Right lobe of liver (tissue), 6 donors: ENCODE data around the gene FGR. TPM values are rescaled to one million over a fixed set of nuclear protein-coding genes. Genes with fewer than 3 reads are reported as not detected.

Experiments
- ATAC-seq, 4 donors: fragments of 200-7000 bp; cut with Tn5 transposase; one replicate each; pipeline ENCODE4 v1.9.1; 2020; ENCODE audit warnings: mild to moderate bottlenecking in 4 of 4, moderate library complexity in 4 of 4
- DNase-seq, 3 donors: peaks; one replicate each; pipeline ENCODE4 v3.0.0-alpha.2; 2020
- H3K27ac ChIP-seq, 3 donors: fragments of 200-600 bp; one replicate each; pipeline ENCODE4 v1.8.0; 2022
- H3K27me3 ChIP-seq, 2 donors: fragments of 200-600 bp; one replicate each; pipeline ENCODE4 v1.8.0; 2022
- H3K36me3 ChIP-seq, 4 donors: fragments of 200-600 bp; sonication (generic) in 1 of 4; one replicate each; pipeline versions ENCODE4 v1.5.1 to v1.8.0; 2017 to 2022; ENCODE audit warnings: control low read depth in 1 of 4
- H3K4me1 ChIP-seq, 4 donors: fragments of 200-600 bp; sonication (generic) in 1 of 4; one replicate each; pipeline versions ENCODE4 v1.5.1 to v1.8.0; 2017 to 2022; ENCODE audit warnings: control low read depth in 1 of 4
- H3K4me3 ChIP-seq, 3 donors: fragments of 200-600 bp; one replicate each; pipeline ENCODE4 v1.8.0; 2022
- H3K9me3 ChIP-seq, 4 donors: fragments of 200-600 bp; sonication (generic) in 1 of 4; one replicate each; pipeline versions ENCODE4 v1.5.1 to v1.8.0; 2017 to 2022; ENCODE audit warnings: control low read depth in 1 of 4
- POLR2A ChIP-seq: fragments of 450-650 bp; IDR thresholded peaks from one replicate; pipeline ENCODE4 v1.6.1; 2017; ENCODE audit warnings: antibody characterized with exemption, mild to moderate bottlenecking
- WGBS: methylation state at CpG from one replicate; pipeline ENCODE4 v1.1.6; 2018; ENCODE audit warnings: low coverage, low lambda C conversion rate; ENCODE audit not compliant: insufficient coverage; ENCODE audit errors: missing lambda C conversion rate; 5-methylcytosine and 5-hydroxymethylcytosine counted together
- intact Hi-C, 2 donors: fragments of 100-400 bp; cut with DNase I; formaldehyde crosslinking; loops; one replicate each; pipeline versions ENCODE4 v1.11.2 to v1.14.1; 2022
- total RNA-seq, 6 experiments: library from RNA; depleted of rRNA in 2 of 6; stranded (reverse); fragments of >200 nt in 2 of 6; fragmentation: NEBNext Ultra II Directional in 3 of 6; extraction: Animal tissue kit (Norgen Biotek cat#: 25700) in 3 of 6; gene quantifications; one replicate each; pipeline versions ENCODE4 v1.1.0 to v1.2.4, GENCODE V29; 2016 to 2023
- TF ChIP-seq, protein P1 (sequence below), 4 donors: fragments of 200-600 bp in 3 of 4; fragments of 450-650 bp in 1 of 4; IDR thresholded peaks; one replicate each; pipeline versions ENCODE4 v1.5.1 to v1.8.0; 2016 to 2022; ENCODE audit warnings: antibody characterized with exemption in 4 of 4, mild to moderate bottlenecking in 2 of 4
- donor health status: DM: no; HTN: yes; CAD: no.
- donor health status: DM: no; HTN: no; CAD: no.
- donor health status: DM: no; HTN: no; CAD: no.
- donor health status: DM: no; HTN: yes; CAD: no.
- donor health status: DM: no; HTN: yes; CAD: no.

Gene FGR
- total RNA-seq, 6 experiments from 2014 or later = 2.5 to 10.0 (median 6.3) TPM

DNA sequence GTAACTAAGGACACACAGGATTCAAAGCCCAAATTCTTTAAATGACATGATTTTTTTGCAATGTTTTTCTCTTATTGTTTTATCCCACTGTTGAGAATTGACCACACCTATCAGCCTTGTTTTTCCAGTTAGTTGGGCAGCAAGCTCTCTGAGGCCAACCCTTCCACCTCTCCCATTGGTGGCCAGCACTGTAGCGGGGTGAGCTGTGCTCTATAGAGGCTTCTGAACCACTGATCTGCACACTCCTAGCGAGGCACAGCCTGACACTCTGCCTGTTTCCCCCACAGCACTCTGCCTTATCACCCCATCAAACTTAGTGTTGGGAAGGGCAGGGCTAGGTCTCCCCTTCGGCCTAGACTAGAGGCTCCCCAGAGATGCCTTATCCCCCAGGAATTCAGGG, 50.5 kb downstream of the FGR start:
- peaks cover 0 to 11% (median 4%) of the 10 kb centered on the region in 4 donors for H3K4me1 ChIP-seq
- TF ChIP-seq, protein P1, sequence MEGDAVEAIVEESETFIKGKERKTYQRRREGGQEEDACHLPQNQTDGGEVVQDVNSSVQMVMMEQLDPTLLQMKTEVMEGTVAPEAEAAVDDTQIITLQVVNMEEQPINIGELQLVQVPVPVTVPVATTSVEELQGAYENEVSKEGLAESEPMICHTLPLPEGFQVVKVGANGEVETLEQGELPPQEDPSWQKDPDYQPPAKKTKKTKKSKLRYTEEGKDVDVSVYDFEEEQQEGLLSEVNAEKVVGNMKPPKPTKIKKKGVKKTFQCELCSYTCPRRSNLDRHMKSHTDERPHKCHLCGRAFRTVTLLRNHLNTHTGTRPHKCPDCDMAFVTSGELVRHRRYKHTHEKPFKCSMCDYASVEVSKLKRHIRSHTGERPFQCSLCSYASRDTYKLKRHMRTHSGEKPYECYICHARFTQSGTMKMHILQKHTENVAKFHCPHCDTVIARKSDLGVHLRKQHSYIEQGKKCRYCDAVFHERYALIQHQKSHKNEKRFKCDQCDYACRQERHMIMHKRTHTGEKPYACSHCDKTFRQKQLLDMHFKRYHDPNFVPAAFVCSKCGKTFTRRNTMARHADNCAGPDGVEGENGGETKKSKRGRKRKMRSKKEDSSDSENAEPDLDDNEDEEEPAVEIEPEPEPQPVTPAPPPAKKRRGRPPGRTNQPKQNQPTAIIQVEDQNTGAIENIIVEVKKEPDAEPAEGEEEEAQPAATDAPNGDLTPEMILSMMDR (IDR thresholded peaks at IDR 0.05) = no peak
- TF ChIP-seq POLR2A = no peak
- no peak overlapping the region for H3K27ac ChIP-seq

DNA sequence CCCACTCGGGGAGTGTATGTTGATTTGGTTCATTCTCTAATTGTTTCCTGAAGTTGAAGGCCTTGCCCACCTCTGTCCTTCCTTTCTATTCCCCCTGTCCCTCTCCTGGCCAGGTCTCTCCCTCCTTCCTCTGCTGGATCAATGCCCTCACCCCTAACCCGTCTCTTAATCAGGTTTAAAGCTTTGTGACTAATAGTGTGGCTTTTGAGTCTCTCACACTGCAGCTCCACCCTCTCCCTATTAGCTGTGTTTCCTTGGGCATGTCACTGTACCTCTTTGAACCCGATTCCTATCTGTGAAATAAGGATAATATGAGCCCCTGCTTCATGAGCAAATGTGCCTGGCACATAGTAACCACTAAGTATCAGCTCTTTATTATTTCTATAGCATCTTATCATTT, 51.5 kb downstream of the FGR start:
- 66% methylated on average over 3 of the region's 3 CpGs for WGBS
- intact Hi-C loops = no loop called here
- Histone ChIP-seq H3K27ac (no peak overlapping the region), H3K27me3 (no peaks in the 10 kb centered on the region), H3K4me1 (peaks cover 0 to 11% (median 4%) of the 10 kb centered on the region in 4 donors), H3K9me3 (no peaks in the 10 kb centered on the region), H3K4me3 (no peak overlapping the region), H3K36me3 (no peaks in the 10 kb centered on the region)
- DNase-seq = no peak
- TF ChIP-seq, protein P1 (IDR thresholded peaks at IDR 0.05) = no peak
- no peak for TF ChIP-seq POLR2A
- ATAC-seq = no peak

More for the DNA sequence above, 50.5 kb downstream of the FGR start:
- intact Hi-C loops = no loop called here
- no peak for ATAC-seq
- H3K27me3 ChIP-seq = no peaks in the 10 kb centered on the region
- H3K9me3 ChIP-seq = no peaks in the 10 kb centered on the region
- no peak for DNase-seq
- 100% methylated on average over 1 of the region's 3 CpGs for WGBS
- H3K4me3 ChIP-seq = no peak overlapping the region
- no peaks in the 10 kb centered on the region for H3K36me3 ChIP-seq

DNA sequence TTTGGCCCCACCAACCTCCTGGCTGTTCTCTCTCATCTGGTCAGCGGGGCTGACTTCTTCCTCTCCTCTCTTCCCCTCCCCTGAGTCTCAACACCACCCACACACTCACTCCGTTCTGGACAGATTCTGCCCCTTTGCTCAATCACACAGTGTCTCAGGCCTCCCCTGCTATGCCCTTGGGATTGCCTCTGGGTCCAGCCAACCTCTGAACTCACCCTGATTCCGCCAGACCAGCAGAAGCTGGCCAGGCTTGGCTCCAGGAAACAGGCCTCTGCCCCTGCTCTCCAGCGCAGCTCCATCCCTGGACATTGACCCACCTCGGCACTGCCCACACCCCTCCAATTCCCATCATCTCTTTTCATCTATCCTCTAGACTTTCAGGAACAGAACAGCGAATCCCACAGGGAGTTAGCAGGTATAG, 53.2 kb downstream of the FGR start:
- H3K27me3 ChIP-seq = no peaks in the 10 kb centered on the region
- no peaks in the 10 kb centered on the region for H3K9me3 ChIP-seq
- TF ChIP-seq, protein P1 (IDR thresholded peaks at IDR 0.05) = peak in 2 of 4 donors; percentile 6 to 24
- no peak for TF ChIP-seq POLR2A
- peak overlapping the region in 1 of 3 donors; percentile 73 for H3K27ac ChIP-seq
- peaks cover 0 to 11% (median 4%) of the 10 kb centered on the region in 4 donors for H3K4me1 ChIP-seq
- WGBS = 39% methylated on average over 5 of the region's 6 CpGs
- H3K36me3 ChIP-seq = no peaks in the 10 kb centered on the region
- intact Hi-C loops = no loop called here
- ATAC-seq = peak; percentile 94 to 98 (median 96)
- peak; percentile 76 to 88 (median 87) for DNase-seq
- H3K4me3 ChIP-seq = no peak overlapping the region

DNA sequence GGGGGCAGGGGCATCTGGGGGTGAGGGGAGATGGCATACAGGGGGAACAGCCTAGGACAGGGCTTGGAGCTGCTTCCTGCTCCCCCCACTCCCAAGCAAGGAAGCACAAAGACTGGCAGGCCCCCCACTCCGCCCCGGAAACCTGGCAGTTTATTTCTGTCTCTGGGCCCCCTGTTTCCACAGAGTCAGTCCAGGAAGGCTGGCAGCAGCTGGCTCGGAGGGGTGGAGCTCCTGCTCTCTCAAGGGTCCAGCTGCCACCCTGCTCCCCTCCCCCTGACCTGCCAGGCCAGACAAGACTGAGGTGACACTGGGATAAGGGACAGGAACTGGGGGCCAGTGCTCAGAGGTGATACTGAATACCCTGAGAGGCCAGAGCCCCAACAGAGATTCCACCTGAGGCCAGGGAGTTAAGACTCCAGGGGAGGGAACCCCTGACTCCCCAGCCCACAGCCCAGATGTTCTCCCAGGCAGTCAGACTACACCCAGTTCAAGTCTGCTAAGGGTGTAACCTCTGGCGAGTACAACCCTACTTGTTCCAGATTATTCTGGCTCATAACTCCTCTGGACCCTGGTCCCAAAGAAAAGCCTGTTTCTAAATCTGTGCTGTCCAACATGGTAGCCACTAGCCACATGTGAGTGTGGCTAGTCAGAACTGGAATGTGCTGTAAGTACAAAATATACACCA, 57.3 kb downstream of the FGR start:
- no CpG with 5 or more reads among the region's 4 CpGs for WGBS
- Histone ChIP-seq H3K4me3 (no peak overlapping the region), H3K4me1 (peaks cover 0 to 30% (median 17%) of the 10 kb centered on the region in 4 donors), H3K9me3 (no peaks in the 10 kb centered on the region), H3K27me3 (no peaks in the 10 kb centered on the region), H3K36me3 (no peaks in the 10 kb centered on the region), H3K27ac (no peak overlapping the region)
- no peak for DNase-seq
- TF ChIP-seq POLR2A = no peak
- TF ChIP-seq, protein P1 (IDR thresholded peaks at IDR 0.05) = no peak
- no peak for ATAC-seq
- intact Hi-C loops = no loop called here
